Stomach (tissue), 4 donors: ENCODE data around the gene P3H1.

ENCODE experiments used
- EP300 ChIP-seq: sonication (generic); formaldehyde crosslinking; IDR thresholded peaks from one replicate; pipeline ENCODE4 v1.6.1; 2017; ENCODE audit warnings: antibody characterized with exemption
- POLR2A ChIP-seq, 4 donors: fragments of 450-650 bp; IDR thresholded peaks; one replicate each; pipeline ENCODE4 v1.6.1; 2016; ENCODE audit warnings: antibody characterized with exemption in 4 of 4, control low read depth in 2 of 4, mild to moderate bottlenecking in 1 of 4, moderate library complexity in 1 of 4
- POLR2AphosphoS5 ChIP-seq, 3 donors: sonication (generic); formaldehyde crosslinking; IDR thresholded peaks; one replicate each; pipeline ENCODE4 v1.6.1; 2016; ENCODE audit warnings: antibody characterized with exemption in 3 of 3
- TF ChIP-seq, protein P1 (sequence below), 7 experiments: fragments of 450-650 bp in 4 of 7; fragments of 200-600 bp in 3 of 7; sonication (generic) in 3 of 7; IDR thresholded peaks; one replicate each; pipeline ENCODE4 v1.5.1; 2016 to 2019; ENCODE audit warnings: antibody characterized with exemption in 7 of 7, control low read depth in 2 of 7, mild to moderate bottlenecking in 1 of 7

DNA sequence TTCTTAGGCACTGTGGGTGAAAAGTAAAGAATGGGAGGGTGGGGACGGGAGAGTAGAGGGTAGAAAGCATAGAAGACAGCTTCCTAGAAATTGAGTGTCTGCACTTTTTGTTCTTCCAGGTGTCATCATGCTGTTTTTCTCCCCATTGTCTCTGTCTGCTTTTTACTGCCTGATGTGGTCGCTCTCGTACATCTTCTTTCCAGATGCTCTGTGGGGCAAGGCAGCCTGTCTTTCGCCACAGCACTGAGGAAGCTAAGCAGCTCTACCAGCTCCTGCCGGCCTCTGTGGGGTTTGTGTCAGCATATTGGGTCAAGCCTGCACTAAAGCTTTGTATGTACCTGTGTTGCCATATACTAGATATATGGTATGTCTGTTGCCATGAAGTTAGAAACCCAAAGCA, 31.2 kb upstream of the P3H1 start:
- TF ChIP-seq, protein P1, sequence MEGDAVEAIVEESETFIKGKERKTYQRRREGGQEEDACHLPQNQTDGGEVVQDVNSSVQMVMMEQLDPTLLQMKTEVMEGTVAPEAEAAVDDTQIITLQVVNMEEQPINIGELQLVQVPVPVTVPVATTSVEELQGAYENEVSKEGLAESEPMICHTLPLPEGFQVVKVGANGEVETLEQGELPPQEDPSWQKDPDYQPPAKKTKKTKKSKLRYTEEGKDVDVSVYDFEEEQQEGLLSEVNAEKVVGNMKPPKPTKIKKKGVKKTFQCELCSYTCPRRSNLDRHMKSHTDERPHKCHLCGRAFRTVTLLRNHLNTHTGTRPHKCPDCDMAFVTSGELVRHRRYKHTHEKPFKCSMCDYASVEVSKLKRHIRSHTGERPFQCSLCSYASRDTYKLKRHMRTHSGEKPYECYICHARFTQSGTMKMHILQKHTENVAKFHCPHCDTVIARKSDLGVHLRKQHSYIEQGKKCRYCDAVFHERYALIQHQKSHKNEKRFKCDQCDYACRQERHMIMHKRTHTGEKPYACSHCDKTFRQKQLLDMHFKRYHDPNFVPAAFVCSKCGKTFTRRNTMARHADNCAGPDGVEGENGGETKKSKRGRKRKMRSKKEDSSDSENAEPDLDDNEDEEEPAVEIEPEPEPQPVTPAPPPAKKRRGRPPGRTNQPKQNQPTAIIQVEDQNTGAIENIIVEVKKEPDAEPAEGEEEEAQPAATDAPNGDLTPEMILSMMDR (IDR thresholded peaks at IDR 0.05): no peak
- TF ChIP-seq POLR2A (IDR thresholded peaks at IDR 0.05) (no peak), EP300 (no peak), POLR2AphosphoS5 (IDR thresholded peaks at IDR 0.05) (no peak)
